IMR-90 (cell line): Measurements from ENCODE around the gene CEACAM20. TPM values are rescaled to one million over a fixed set of nuclear protein-coding genes. Genes with fewer than 3 reads are reported as not detected.
"Not testable (repeated sequence)": the region's sequence is repeated elsewhere in the genome, so short reads cannot be mapped to it uniquely, and the experiment has no call there.

Experiments
- ATAC-seq: fragments of 200-7000 bp; cut with Tn5 transposase; 2 replicates; pipeline ENCODE4 v1.9.1; 2020; ENCODE audit warnings: low read depth, mild to moderate bottlenecking, moderate library complexity
- BruUV-seq: library from RNA; stranded (reverse); fragments of 400-500 nt; replicated peaks from 2 replicates; lab custom pipeline; 2021; lab: Mats Ljungman, UMichigan
- CTCF ChIA-PET: fragments of 300-600 bp; formaldehyde crosslinking; extraction: SDS; loops from one replicate; lab custom pipeline; 2021; ENCODE audit warnings: antibody characterized with exemption; lab: Yijun Ruan, JAX
- POLR2A ChIA-PET: fragments of 300-600 bp; sonication (Branson Sonifier 250); formaldehyde crosslinking; loops from one replicate; lab custom pipeline; 2022; ENCODE audit warnings: antibody characterized with exemption; ENCODE audit not compliant: unreplicated experiment; lab: Charles Lee
- DNase-seq: peaks from one replicate; pipeline ENCODE4 v3.0.0; 2013
- H2AFZ ChIP-seq: replicated peaks from 2 replicates; pipeline ENCODE3; 2013; ENCODE audit warnings: low read length, mild to moderate bottlenecking; ENCODE audit not compliant: poor library complexity
- H2AK5ac ChIP-seq: 2 replicates; pipeline ENCODE4 v1.6.1; 2013; ENCODE audit warnings: low read depth, low read length, inconsistent platforms
- H2AK9ac ChIP-seq: replicated peaks from 2 replicates; pipeline ENCODE3; 2013; ENCODE audit warnings: mild to moderate bottlenecking, low read depth, low read length, moderate library complexity; ENCODE audit not compliant: poor library complexity
- H2BK120ac ChIP-seq: 2 replicates; pipeline ENCODE4 v1.6.1; 2013; ENCODE audit warnings: low read depth, low read length, inconsistent platforms
- H2BK15ac ChIP-seq: 3 replicates; pipeline ENCODE4 v1.6.1; 2013; ENCODE audit warnings: low read depth, low read length, inconsistent platforms
- H2BK20ac ChIP-seq: 2 replicates; pipeline ENCODE4 v1.6.1; 2013; ENCODE audit warnings: low read depth, mild to moderate bottlenecking, inconsistent platforms, low read length, moderate library complexity
- H2BK5ac ChIP-seq: 2 replicates; pipeline ENCODE4 v1.6.1; 2013; ENCODE audit warnings: mild to moderate bottlenecking, low read depth, low read length, inconsistent platforms; ENCODE audit not compliant: poor library complexity, severe bottlenecking
- H3K14ac ChIP-seq: replicated peaks from 2 replicates; pipeline ENCODE4 v1.6.1; 2013; ENCODE audit warnings: low read depth, low read length, inconsistent platforms
- H3K18ac ChIP-seq: 2 replicates; pipeline ENCODE4 v1.6.1; 2013; ENCODE audit warnings: low read depth, low read length, control low read depth
- H3K23ac ChIP-seq: 2 replicates; pipeline ENCODE4 v1.6.1; 2013; ENCODE audit warnings: low read depth, low read length, inconsistent platforms
- H3K27ac ChIP-seq: 2 replicates; pipeline ENCODE4 v1.5.1; 2013; ENCODE audit warnings: mild to moderate bottlenecking, control low read depth, low read length; ENCODE audit not compliant: insufficient read depth
- H3K27me3 ChIP-seq: 2 replicates; pipeline ENCODE4 v1.6.1; 2013; ENCODE audit warnings: low read length; ENCODE audit not compliant: control insufficient read depth, insufficient read depth
- H3K36me3 ChIP-seq: 2 replicates; pipeline ENCODE4 v1.6.1; 2013; ENCODE audit warnings: low read length, mixed read lengths; ENCODE audit not compliant: control insufficient read depth, insufficient read depth
- H3K4ac ChIP-seq: 2 replicates; pipeline ENCODE4 v1.6.1; 2013; ENCODE audit warnings: low read depth, low read length, inconsistent platforms
- H3K4me1 ChIP-seq: 2 replicates; pipeline ENCODE4 v1.6.1; 2013; ENCODE audit warnings: low read length, mixed read lengths; ENCODE audit not compliant: control insufficient read depth, insufficient read depth
- H3K4me2 ChIP-seq: 2 replicates; pipeline ENCODE4 v1.6.1; 2013; ENCODE audit warnings: low read depth, mild to moderate bottlenecking, control low read depth, low read length, moderate library complexity
- H3K4me3 ChIP-seq: 2 replicates; pipeline ENCODE4 v1.5.1; 2013; ENCODE audit warnings: low read depth, mild to moderate bottlenecking, control low read depth, low read length, moderate library complexity; ENCODE audit not compliant: insufficient read depth
- H3K56ac ChIP-seq: 2 replicates; pipeline ENCODE4 v1.6.1; 2013; ENCODE audit warnings: low read length, inconsistent platforms; ENCODE audit not compliant: insufficient read depth; ENCODE audit errors: extremely low read depth
- H3K79me1 ChIP-seq, 2 experiments: 2 replicates each; pipeline ENCODE4 v1.6.1; 2013; ENCODE audit warnings: low read length in 2 of 2, inconsistent platforms in 1 of 2, low read depth in 1 of 2
- H3K9ac ChIP-seq: 2 replicates; pipeline ENCODE4 v1.6.1; 2013; ENCODE audit warnings: low read depth, low read length, control low read depth
- H3K9me1 ChIP-seq: 2 replicates; pipeline ENCODE4 v1.6.1; 2013; ENCODE audit warnings: low read length, inconsistent platforms; ENCODE audit not compliant: insufficient read depth
- H3K9me3 ChIP-seq: 2 replicates; pipeline ENCODE4 v1.6.1; 2013; ENCODE audit warnings: low read length; ENCODE audit not compliant: control insufficient read depth, insufficient read depth
- H4K20me1 ChIP-seq: 2 replicates; pipeline ENCODE4 v1.6.1; 2013; ENCODE audit warnings: low read length, inconsistent platforms; ENCODE audit not compliant: insufficient read depth
- H4K5ac ChIP-seq: 2 replicates; pipeline ENCODE4 v1.6.1; 2013; ENCODE audit warnings: mild to moderate bottlenecking, low read depth, low read length, control low read depth
- H4K8ac ChIP-seq, 2 experiments: 2 replicates each; pipeline ENCODE4 v1.6.1; 2013; ENCODE audit warnings: low read depth in 2 of 2, low read length in 2 of 2, control low read depth in 1 of 2, inconsistent platforms in 1 of 2
- H4K91ac ChIP-seq: 2 replicates; pipeline ENCODE4 v1.6.1; 2013; ENCODE audit warnings: low read depth, low read length, inconsistent platforms; ENCODE audit not compliant: insufficient read depth
- RCOR1 ChIP-seq: IDR thresholded peaks from 2 replicates; pipeline ENCODE4 v1.6.1; 2012; ENCODE audit warnings: mild to moderate bottlenecking, low read length, improper control_type of control experiment; ENCODE audit not compliant: insufficient replicate concordance
- RFX5 ChIP-seq: IDR thresholded peaks from 2 replicates; pipeline ENCODE4 v1.8.0; 2012; ENCODE audit warnings: low read depth, mild to moderate bottlenecking, low read length, moderate library complexity
- WGBS, 2 experiments: methylation state at CpG; one replicate each; pipeline versions ENCODE4 v1.1.5 to v1.1.7; 2013; ENCODE audit warnings: missing lambda C conversion rate in 2 of 2; ENCODE audit not compliant: insufficient read length in 1 of 2; ENCODE audit errors: extremely low coverage in 2 of 2; 5-methylcytosine and 5-hydroxymethylcytosine counted together
- dilution Hi-C: fragments of 300-500 bp; cut with HindIII; formaldehyde crosslinking; loops from one replicate; pipeline ENCODE4 v1.14.3; 2018; ENCODE audit warnings: low sequenced_read_pairs; ENCODE audit not compliant: unreplicated experiment
- in situ Hi-C: fragments of 300-500 bp; cut with MboI; formaldehyde crosslinking; loops from 3 replicates; pipeline ENCODE4 v1.14.3; 2019; ENCODE audit warnings: low sequenced_read_pairs, inconsistent platforms, mixed read lengths
- intact Hi-C: fragments of 100-400 bp; cut with micrococcal nuclease; formaldehyde crosslinking; loops from 2 replicates; pipeline ENCODE4 v1.10.0; 2022
- polyA plus RNA-seq, 3 experiments: library from polyadenylated mRNA; depleted of rRNA; stranded (reverse); fragments of >200 nt; gene quantifications; 2 replicates each; pipeline ENCODE4 v1.2.3, GENCODE V29; 2012; ENCODE audit warnings: low replicate concordance in 1 of 3
- total RNA-seq: library from RNA; depleted of rRNA; stranded (reverse); fragments of >200 nt; gene quantifications from 2 replicates; pipeline ENCODE4 v1.2.3, GENCODE V29; 2012

CEACAM20 gene
- total and polyA plus RNA-seq, 2 of the 4 experiments (the other 2 are of a cell fraction), result not detected

GRCh38 chr19:44476559-44477408 is 52.7 kb downstream of the CEACAM20 start:
- no peak overlapping the region for H3K18ac ChIP-seq
- H2BK120ac ChIP-seq, result no peak overlapping the region
- H3K36me3 ChIP-seq, result peaks cover 37% of the 10 kb centered on the region
- ChIA-PET POLR2A (no interaction called here), CTCF (no interaction called here)
- ATAC-seq, result no peak
- no peak overlapping the region for H2AK9ac ChIP-seq
- H3K4me1 ChIP-seq, result no peaks in the 10 kb centered on the region
- no peak overlapping the region for H2AK5ac ChIP-seq
- peak; percentile 15 for DNase-seq
- no peak overlapping the region for H4K5ac ChIP-seq
- BruUV-seq, result no TSS peak
- H2BK20ac ChIP-seq, result no peak overlapping the region
- no peaks in the 10 kb centered on the region for H3K27me3 ChIP-seq
- intact Hi-C loops (no loop called here), in situ Hi-C loops (loop anchor here (25.0 kb wide), 1 partner anchor 614 kb away; no protein-coding TSS in a partner anchor), dilution Hi-C loops (no loop called here)
- peak; percentile 58 for TF ChIP-seq RCOR1
- TF ChIP-seq RFX5, result no peak
- no CpG with 5 or more reads among the region's 7 CpGs for WGBS, 2 experiments
- H3K27ac ChIP-seq, result no peak overlapping the region
- no peak overlapping the region for H2BK5ac ChIP-seq
- H3K9ac ChIP-seq, result no peak overlapping the region
- no peak overlapping the region for H2AFZ ChIP-seq
- no peaks in the 10 kb centered on the region for H3K9me1 ChIP-seq
- H3K4ac ChIP-seq, result no peak overlapping the region
- no peak overlapping the region for H3K23ac ChIP-seq
- H3K79me1 ChIP-seq, result no peaks in the 10 kb centered on the region
- H3K56ac ChIP-seq, result no peak overlapping the region
- H3K14ac ChIP-seq, result no peak overlapping the region
- peaks cover 88% of the 10 kb centered on the region for H3K9me3 ChIP-seq
- H4K20me1 ChIP-seq, result no peaks in the 10 kb centered on the region
- no peak overlapping the region for H4K91ac ChIP-seq
- H4K8ac ChIP-seq, result no peak overlapping the region
- H3K4me2 ChIP-seq, result no peak overlapping the region
- no peak overlapping the region for H2BK15ac ChIP-seq
- no peak overlapping the region for H3K4me3 ChIP-seq

- H3K4ac ChIP-seq, ATAC-seq, POLR2A ChIA-PET, H2AK9ac ChIP-seq, H3K4me1 ChIP-seq, H2BK5ac ChIP-seq, H3K27me3 ChIP-seq, H2AK5ac ChIP-seq, H2BK20ac ChIP-seq, H3K56ac ChIP-seq, H3K14ac ChIP-seq, H3K4me3 ChIP-seq, H3K18ac ChIP-seq, H2AFZ ChIP-seq, H3K27ac ChIP-seq, H3K23ac ChIP-seq, intact Hi-C loops, H4K5ac ChIP-seq, dilution Hi-C loops, H4K91ac ChIP-seq, DNase-seq, H3K4me2 ChIP-seq, H2BK120ac ChIP-seq, H2BK15ac ChIP-seq, CTCF ChIA-PET, in situ Hi-C loops, H3K79me1 ChIP-seq, H4K8ac ChIP-seq, H3K36me3 ChIP-seq, BruUV-seq, H4K20me1 ChIP-seq, H3K9ac ChIP-seq, H3K9me1 ChIP-seq: not testable (repeated sequence)
- peaks cover 45% of the 10 kb centered on the region for H3K9me3 ChIP-seq
- WGBS, 2 experiments, result no CpG with 5 or more reads among the region's 5 CpGs
Observed at GRCh38 chr19:44468730-44469129, 60.7 kb downstream of the CEACAM20 start.
